Body of pancreas (tissue), 4 donors: ENCODE results near the gene TSPAN14. TPM values are rescaled to one million over a fixed set of nuclear protein-coding genes. Genes with fewer than 3 reads are reported as not detected.

Experiments
- ATAC-seq: fragments of 150-250 bp; one replicate; pipeline ENCODE4 v1.9.1; 2016
- DNase-seq, 4 donors: peaks; one replicate each; pipeline ENCODE4 v3.0.0-alpha.2; 2019
- H3K27ac ChIP-seq, 4 donors: fragments of 200-600 bp; sonication (generic); 1 replicate in 3 of 4; 2 replicates in 1 of 4; pipeline versions ENCODE4 v1.5.1 to v1.6.1; 2016 to 2019; ENCODE audit warnings: mild to moderate bottlenecking in 1 of 4, mixed read lengths in 1 of 4, moderate library complexity in 1 of 4
- H3K27me3 ChIP-seq, 2 donors: fragments of 200-600 bp; sonication (generic); one replicate each; pipeline ENCODE4 v1.6.0; 2016; ENCODE audit warnings: mild to moderate bottlenecking in 1 of 2
- H3K36me3 ChIP-seq, 2 donors: fragments of 200-600 bp; sonication (generic); replicated peaks in 1 of 2; 2 replicates each; pipeline ENCODE4 v1.5.1; 2016; ENCODE audit warnings: low read depth in 2 of 2; ENCODE audit not compliant: insufficient read depth in 1 of 2
- H3K4me1 ChIP-seq: fragments of 200-600 bp; sonication (generic); one replicate; pipeline ENCODE4 v1.6.0; 2016
- H3K4me3 ChIP-seq, 2 donors: fragments of 200-600 bp; sonication (generic); 1 replicate in 1 of 2; 2 replicates in 1 of 2; pipeline ENCODE4 v1.5.1; 2016 to 2019
- H3K9me3 ChIP-seq, 3 donors: fragments of 200-600 bp; sonication (generic); 1 replicate in 2 of 3; 2 replicates in 1 of 3; pipeline ENCODE4 v1.5.1; 2016
- POLR2A ChIP-seq, 3 donors: fragments of 450-650 bp; IDR thresholded peaks; one replicate each; pipeline ENCODE4 v1.6.1; 2016; ENCODE audit warnings: antibody characterized with exemption in 3 of 3, mild to moderate bottlenecking in 2 of 3
- WGBS, 2 donors: methylation state at CpG; one replicate each; pipeline ENCODE4 v1.1.5; 2017; 5-methylcytosine and 5-hydroxymethylcytosine counted together
- intact Hi-C: fragments of 100-400 bp; cut with DNase I; formaldehyde crosslinking; loops from one replicate; pipeline ENCODE4 v1.15.1; 2023
- total RNA-seq, 2 donors: library from RNA; depleted of rRNA; stranded (reverse); fragments of >200 nt; gene quantifications; one replicate each; pipeline ENCODE4 v1.1.0, GENCODE V29; 2016
- TF ChIP-seq, protein P1 (sequence below), 7 experiments: fragments of 450-650 bp in 4 of 7; fragments of 200-600 bp in 3 of 7; sonication (generic) in 3 of 7; IDR thresholded peaks; one replicate each; pipeline ENCODE4 v1.5.1; 2016 to 2019; ENCODE audit warnings: antibody characterized with exemption in 7 of 7

The TSPAN14 gene
- total RNA-seq, 2 donors from 2014 or later: 22.3 to 63.0 TPM

- TF ChIP-seq POLR2A (IDR thresholded peaks at IDR 0.05): no peak
- TF ChIP-seq, protein P1, sequence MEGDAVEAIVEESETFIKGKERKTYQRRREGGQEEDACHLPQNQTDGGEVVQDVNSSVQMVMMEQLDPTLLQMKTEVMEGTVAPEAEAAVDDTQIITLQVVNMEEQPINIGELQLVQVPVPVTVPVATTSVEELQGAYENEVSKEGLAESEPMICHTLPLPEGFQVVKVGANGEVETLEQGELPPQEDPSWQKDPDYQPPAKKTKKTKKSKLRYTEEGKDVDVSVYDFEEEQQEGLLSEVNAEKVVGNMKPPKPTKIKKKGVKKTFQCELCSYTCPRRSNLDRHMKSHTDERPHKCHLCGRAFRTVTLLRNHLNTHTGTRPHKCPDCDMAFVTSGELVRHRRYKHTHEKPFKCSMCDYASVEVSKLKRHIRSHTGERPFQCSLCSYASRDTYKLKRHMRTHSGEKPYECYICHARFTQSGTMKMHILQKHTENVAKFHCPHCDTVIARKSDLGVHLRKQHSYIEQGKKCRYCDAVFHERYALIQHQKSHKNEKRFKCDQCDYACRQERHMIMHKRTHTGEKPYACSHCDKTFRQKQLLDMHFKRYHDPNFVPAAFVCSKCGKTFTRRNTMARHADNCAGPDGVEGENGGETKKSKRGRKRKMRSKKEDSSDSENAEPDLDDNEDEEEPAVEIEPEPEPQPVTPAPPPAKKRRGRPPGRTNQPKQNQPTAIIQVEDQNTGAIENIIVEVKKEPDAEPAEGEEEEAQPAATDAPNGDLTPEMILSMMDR (IDR thresholded peaks at IDR 0.05): no peak
- WGBS, 2 donors: 79 to 81% methylated on average over 7 of the region's 7 CpGs
- no peak overlapping the region for H3K4me3 ChIP-seq
- ATAC-seq (no peak), DNase-seq (no peak)
- H3K36me3 ChIP-seq: no peaks in the 10 kb centered on the region
- H3K4me1 ChIP-seq: no peaks in the 10 kb centered on the region
- H3K27ac ChIP-seq: no peak overlapping the region
- intact Hi-C loops: no loop called here
- H3K27me3 ChIP-seq: no peaks in the 10 kb centered on the region
- peaks cover 0 to 7% (median 0%) of the 10 kb centered on the region in 3 donors for H3K9me3 ChIP-seq
Observed at GRCh38 chr10:80580638-80581468, 126.7 kb downstream of the TSPAN14 start.

DNA sequence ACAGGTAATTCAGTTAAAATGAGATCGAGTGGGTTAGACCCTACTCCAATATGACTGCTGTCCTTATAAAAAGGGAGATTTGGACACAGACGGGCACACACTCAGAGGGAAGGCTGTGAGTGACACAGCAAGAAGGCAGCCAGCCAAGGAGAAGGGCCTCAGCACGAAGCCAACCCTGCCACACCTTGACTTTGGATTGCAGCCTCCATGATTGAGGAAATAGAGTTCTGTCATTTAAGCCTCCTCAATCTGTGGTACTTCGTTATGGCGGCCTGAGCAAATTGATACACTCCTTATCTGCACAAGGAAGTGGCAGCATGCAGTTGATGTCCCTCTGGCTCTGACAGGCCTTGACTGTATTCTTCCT lies 127.3 kb downstream of the TSPAN14 start:
- H3K27ac ChIP-seq: no peak overlapping the region
- H3K4me1 ChIP-seq: no peaks in the 10 kb centered on the region
- peaks cover 0 to 7% (median 0%) of the 10 kb centered on the region in 3 donors for H3K9me3 ChIP-seq
- WGBS, 2 donors: 76 to 84% methylated on average over 5 of the region's 5 CpGs
- intact Hi-C loops: no loop called here
- no peaks in the 10 kb centered on the region for H3K27me3 ChIP-seq
- H3K4me3 ChIP-seq: no peak overlapping the region
- H3K36me3 ChIP-seq: no peaks in the 10 kb centered on the region
- DNase-seq: no peak
- TF ChIP-seq, protein P1 (IDR thresholded peaks at IDR 0.05): no peak
- no peak for TF ChIP-seq POLR2A (IDR thresholded peaks at IDR 0.05)
- ATAC-seq: no peak

GRCh38 chr10:80582286-80582960 lies 128.3 kb downstream of the TSPAN14 start:
- no peaks in the 10 kb centered on the region for H3K4me1 ChIP-seq
- intact Hi-C loops: no loop called here
- H3K36me3 ChIP-seq: no peaks in the 10 kb centered on the region
- DNase-seq (no peak), ATAC-seq (no peak)
- H3K27me3 ChIP-seq: no peaks in the 10 kb centered on the region
- no peak overlapping the region for H3K4me3 ChIP-seq
- WGBS, 2 donors: 79 to 80% methylated on average over 3 of the region's 3 CpGs
- TF ChIP-seq, protein P1 (IDR thresholded peaks at IDR 0.05): no peak
- no peak for TF ChIP-seq POLR2A (IDR thresholded peaks at IDR 0.05)
- no peak overlapping the region for H3K27ac ChIP-seq
- H3K9me3 ChIP-seq: no peaks in the 10 kb centered on the region

Other genes with a start within 250 kb of the TSPAN14 start
- 10 to 100 TPM; 68.2 to 71.9 TPM for gene ANXA11, start 248.8 kb upstream of the TSPAN14 start, total RNA-seq
- 10 to 100 TPM in 1 of 2 donors, 1 to 10 TPM in 1; 9.6 to 11.9 TPM for gene MAT1A, start 164.7 kb upstream of the TSPAN14 start, total RNA-seq
- not detected for gene DYDC1, start 97.6 kb upstream of the TSPAN14 start, total RNA-seq
- gene DYDC2, start 97.5 kb upstream of the TSPAN14 start, total RNA-seq: not detected
- 100 to 1,000 TPM in 1 of 2 donors, 10 to 100 TPM in 1; 40.7 to 110 TPM for gene PRXL2A, start 45.8 kb upstream of the TSPAN14 start, total RNA-seq
- gene SH2D4B, start 83.6 kb downstream of the TSPAN14 start, total RNA-seq: under 1 TPM in 1 of 2 donors, not detected in 1; 0.33 TPM